CD8-positive, alpha-beta memory T cell (primary cell): ENCODE results near the gene CLNK. TPM values are rescaled to one million over a fixed set of nuclear protein-coding genes. Genes with fewer than 3 reads are reported as not detected.

Experiments used
- CTCF ChIA-PET: fragments of 350-600 bp; sonication (Branson Sonifier 250); formaldehyde crosslinking; loops from one replicate; lab custom pipeline; 2021; ENCODE audit warnings: antibody characterized with exemption; lab: Charles Lee
- POLR2A ChIA-PET: fragments of 350-600 bp; sonication (Branson Sonifier 250); formaldehyde crosslinking; loops from one replicate; lab custom pipeline; 2021; ENCODE audit warnings: antibody characterized with exemption; lab: Charles Lee
- DNase-seq, 5 donors: peaks; one replicate each; pipeline versions ENCODE4 v3.0.0 to v3.0.0-alpha.2; 2020 to 2022; ENCODE audit warnings: mixed read lengths in 1 of 5
- H3K27ac ChIP-seq: one replicate; pipeline ENCODE4 v1.7.0; 2013; ENCODE audit warnings: low read depth, mild to moderate bottlenecking, low read length, moderate library complexity
- H3K27me3 ChIP-seq: 2 replicates; pipeline ENCODE4 v1.7.0; 2013; ENCODE audit warnings: low read length, mild to moderate bottlenecking; ENCODE audit not compliant: insufficient read depth, poor library complexity, severe bottlenecking
- H3K36me3 ChIP-seq: 2 replicates; pipeline ENCODE4 v1.7.0; 2013; ENCODE audit warnings: mild to moderate bottlenecking, low read length, moderate library complexity; ENCODE audit not compliant: insufficient read depth
- H3K4me1 ChIP-seq: 2 replicates; pipeline ENCODE4 v1.7.0; 2013; ENCODE audit warnings: mild to moderate bottlenecking, low read length, moderate library complexity; ENCODE audit not compliant: insufficient read depth
- H3K4me3 ChIP-seq: 2 replicates; pipeline ENCODE4 v1.7.0; 2013; ENCODE audit warnings: mild to moderate bottlenecking, low read length
- H3K9me3 ChIP-seq: 2 replicates; pipeline ENCODE4 v1.7.0; 2013; ENCODE audit warnings: mild to moderate bottlenecking, low read length
- H3K27ac Mint-ChIP-seq, 8 donors: one replicate each; pipeline ENCODE4 v1.8.0; 2020 to 2021; ENCODE audit warnings: mixed read lengths in 8 of 8, mild to moderate bottlenecking in 6 of 8, inconsistent platforms in 3 of 8, moderate library complexity in 3 of 8
- H3K27me3 Mint-ChIP-seq, 2 donors: one replicate each; pipeline ENCODE4 v1.8.0; 2020 to 2021; ENCODE audit warnings: mixed read lengths in 2 of 2, mild to moderate bottlenecking in 1 of 2, moderate library complexity in 1 of 2
- H3K36me3 Mint-ChIP-seq, 3 donors: one replicate each; pipeline ENCODE4 v1.8.0; 2020 to 2021; ENCODE audit warnings: mixed read lengths in 3 of 3, inconsistent platforms in 1 of 3, mild to moderate bottlenecking in 1 of 3
- H3K4me1 Mint-ChIP-seq, 3 donors: one replicate each; pipeline ENCODE4 v1.8.0; 2020 to 2021; ENCODE audit warnings: mixed read lengths in 3 of 3, inconsistent platforms in 1 of 3, mild to moderate bottlenecking in 1 of 3
- H3K4me3 Mint-ChIP-seq, 7 donors: one replicate each; pipeline ENCODE4 v1.8.0; 2020 to 2021; ENCODE audit warnings: mixed read lengths in 7 of 7, mild to moderate bottlenecking in 6 of 7, moderate library complexity in 4 of 7, inconsistent platforms in 2 of 7
- H3K9me3 Mint-ChIP-seq, 5 donors: one replicate each; pipeline ENCODE4 v1.8.0; 2020 to 2022; ENCODE audit warnings: mixed read lengths in 5 of 5, mild to moderate bottlenecking in 3 of 5, moderate library complexity in 2 of 5, inconsistent platforms in 1 of 5
- polyA plus RNA-seq: library from polyadenylated mRNA; unstranded; fragments of 300-500 nt; fragmentation: Illumina TruSeq; gene quantifications from one replicate; pipeline ENCODE4 v1.2.3, GENCODE V29; 2021
- total RNA-seq, 2 experiments: library from RNA; stranded (reverse); gene quantifications; one replicate each; pipeline ENCODE4 v1.2.3, GENCODE V29; 2021

CLNK gene
- total and polyA plus RNA-seq, 3 experiments from 2014 or later: 0.11 to 0.31 TPM; not detected in 1

DNA sequence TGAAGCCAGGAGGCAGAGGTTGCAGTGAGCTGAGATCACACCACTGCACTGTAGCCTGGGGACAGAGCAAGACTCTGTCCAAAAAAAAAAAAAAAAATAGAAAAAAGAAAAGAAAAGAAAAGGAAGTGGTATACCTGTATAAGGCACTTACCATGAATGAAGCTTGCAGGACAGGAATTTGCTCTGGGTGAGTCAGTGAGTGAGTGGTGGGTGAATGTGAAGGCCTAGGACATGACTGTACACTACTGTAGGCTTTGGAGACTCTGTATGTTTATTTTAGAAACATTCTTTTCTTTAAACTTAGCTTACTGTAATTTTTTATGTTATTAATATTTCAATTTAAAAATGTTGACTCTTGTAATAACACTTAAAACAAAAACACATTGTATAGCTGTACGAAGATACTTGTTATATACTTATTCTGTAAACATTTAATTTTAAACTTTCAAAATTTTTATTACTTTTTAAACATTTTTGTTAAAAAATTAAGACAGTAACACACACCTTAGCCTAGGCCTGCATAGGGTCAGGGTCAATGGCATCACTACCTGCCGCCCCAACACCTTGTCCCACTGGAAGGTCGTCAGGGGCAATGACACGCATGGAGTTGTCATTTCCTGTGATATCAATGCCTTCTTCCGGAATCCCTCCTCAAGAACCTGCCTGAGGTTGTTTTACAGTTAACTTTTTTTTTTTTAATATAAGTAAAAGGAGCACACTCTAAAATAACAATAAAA, 78.7 kb downstream of the CLNK start:
- ChIA-PET POLR2A (no interaction called here), CTCF (interaction anchor here (1.4 kb wide), 1 partner anchor 12 kb away, joined by 3 read pairs; no protein-coding TSS in a partner anchor)
- Mint-ChIP-seq H3K36me3 (peaks cover 0 to 2% (median 0%) of the 10 kb centered on the region in 3 donors), H3K4me1 (no peaks in the 10 kb centered on the region), H3K27ac (no peak overlapping the region), H3K4me3 (no peak overlapping the region), H3K9me3 (no peaks in the 10 kb centered on the region), H3K27me3 (no peaks in the 10 kb centered on the region)
- no peak for DNase-seq
- Histone ChIP-seq H3K4me1 (no peaks in the 10 kb centered on the region), H3K27ac (no peak overlapping the region), H3K36me3 (no peaks in the 10 kb centered on the region), H3K9me3 (no peaks in the 10 kb centered on the region), H3K4me3 (no peak overlapping the region), H3K27me3 (no peaks in the 10 kb centered on the region)

DNA sequence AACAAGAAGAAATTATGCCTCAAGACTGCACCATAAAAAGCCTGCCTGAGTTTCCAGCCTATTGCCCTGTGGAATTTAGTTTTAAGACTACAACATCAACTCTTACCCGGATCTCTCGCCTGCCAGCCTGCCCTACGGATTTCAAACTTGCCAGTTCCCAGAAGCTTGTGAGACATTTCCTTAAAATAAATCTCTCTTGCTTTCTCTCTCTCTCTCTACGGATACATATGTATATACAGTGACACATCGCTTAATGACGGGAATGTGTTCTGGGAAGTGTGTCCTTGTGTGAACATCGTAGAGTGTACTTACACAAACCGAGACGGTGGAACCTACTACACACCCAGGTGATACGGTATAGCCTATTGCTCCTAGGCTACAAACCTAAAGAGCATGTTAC, 79.5 kb downstream of the CLNK start:
- no peaks in the 10 kb centered on the region for H3K9me3 ChIP-seq
- no peak for DNase-seq
- Mint-ChIP-seq H3K36me3 (peaks cover 0 to 2% (median 0%) of the 10 kb centered on the region in 3 donors), H3K9me3 (no peaks in the 10 kb centered on the region), H3K27ac (no peak overlapping the region), H3K4me3 (no peak overlapping the region), H3K4me1 (no peaks in the 10 kb centered on the region), H3K27me3 (peaks cover 0 to 3% of the 10 kb centered on the region in 2 donors)
- no peaks in the 10 kb centered on the region for H3K4me1 ChIP-seq
- POLR2A ChIA-PET: no interaction called here
- CTCF ChIA-PET: no interaction called here
- H3K4me3 ChIP-seq: no peak overlapping the region
- H3K27me3 ChIP-seq: no peaks in the 10 kb centered on the region
- no peaks in the 10 kb centered on the region for H3K36me3 ChIP-seq
- H3K27ac ChIP-seq: no peak overlapping the region

DNA sequence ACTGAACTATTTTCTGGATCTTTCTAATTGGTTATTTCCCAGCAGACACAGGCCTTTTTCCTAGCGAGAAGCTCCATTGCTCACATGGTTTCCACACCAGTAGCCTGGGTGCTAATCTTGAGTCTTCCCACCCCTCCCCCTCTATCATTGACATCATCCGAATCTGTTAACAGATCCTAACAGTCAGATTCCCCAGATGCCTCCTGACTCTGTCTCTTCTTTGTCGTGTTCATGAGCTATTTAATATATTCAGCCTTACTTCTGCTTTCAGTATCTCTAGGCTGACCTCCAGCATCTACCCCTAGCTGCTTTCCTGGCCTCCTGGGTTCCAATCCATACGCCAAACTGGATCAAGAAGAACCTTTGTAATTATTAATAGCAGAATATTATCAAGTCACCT, 85.0 kb downstream of the CLNK start:
- ChIA-PET POLR2A (no interaction called here), CTCF (no interaction called here)

DNA sequence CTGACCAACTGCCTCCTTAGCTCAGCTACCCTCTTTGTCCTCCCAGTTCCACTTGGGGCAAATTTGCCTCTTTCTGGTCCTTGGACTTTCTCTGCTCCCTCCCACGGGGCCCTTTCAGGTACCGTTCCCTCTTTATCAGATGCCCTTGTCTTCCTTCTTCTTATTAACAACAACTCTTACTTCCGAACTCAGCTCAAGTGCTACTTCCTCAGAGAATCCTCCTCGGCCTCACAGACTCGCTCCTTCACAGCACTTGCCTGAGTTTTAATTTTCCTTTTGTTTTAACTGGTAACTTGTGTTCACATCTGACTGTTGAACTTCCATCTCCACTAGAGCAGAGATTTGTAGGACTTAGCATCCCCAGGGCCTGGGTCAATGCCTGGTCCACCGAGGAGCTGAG, 85.7 kb downstream of the CLNK start:
- H3K27ac ChIP-seq: no peak overlapping the region
- H3K4me1 Mint-ChIP-seq: no peaks in the 10 kb centered on the region
- H3K9me3 Mint-ChIP-seq: no peaks in the 10 kb centered on the region
- H3K36me3 Mint-ChIP-seq: peaks cover 0 to 2% (median 0%) of the 10 kb centered on the region in 3 donors
- H3K4me3 Mint-ChIP-seq: no peak overlapping the region
- DNase-seq: no peak
- H3K36me3 ChIP-seq: no peaks in the 10 kb centered on the region
- peaks cover 5 to 6% of the 10 kb centered on the region in 2 donors for H3K27me3 Mint-ChIP-seq
- ChIA-PET POLR2A (no interaction called here), CTCF (no interaction called here)
- no peak overlapping the region for H3K27ac Mint-ChIP-seq
- no peaks in the 10 kb centered on the region for H3K4me1 ChIP-seq
- H3K4me3 ChIP-seq: no peak overlapping the region
- H3K9me3 ChIP-seq: no peaks in the 10 kb centered on the region
- H3K27me3 ChIP-seq: no peaks in the 10 kb centered on the region

More for the DNA sequence above, 85.0 kb downstream of the CLNK start:
- no peak overlapping the region for H3K4me3 ChIP-seq
- H3K36me3 ChIP-seq: no peaks in the 10 kb centered on the region
- H3K27me3 ChIP-seq: no peaks in the 10 kb centered on the region
- Mint-ChIP-seq H3K4me3 (no peak overlapping the region), H3K27ac (no peak overlapping the region), H3K4me1 (no peaks in the 10 kb centered on the region), H3K9me3 (no peaks in the 10 kb centered on the region), H3K27me3 (peaks cover 4 to 5% of the 10 kb centered on the region in 2 donors), H3K36me3 (peaks cover 0 to 2% (median 0%) of the 10 kb centered on the region in 3 donors)
- H3K9me3 ChIP-seq: no peaks in the 10 kb centered on the region
- no peak for DNase-seq
- no peak overlapping the region for H3K27ac ChIP-seq
- H3K4me1 ChIP-seq: no peaks in the 10 kb centered on the region

DNA sequence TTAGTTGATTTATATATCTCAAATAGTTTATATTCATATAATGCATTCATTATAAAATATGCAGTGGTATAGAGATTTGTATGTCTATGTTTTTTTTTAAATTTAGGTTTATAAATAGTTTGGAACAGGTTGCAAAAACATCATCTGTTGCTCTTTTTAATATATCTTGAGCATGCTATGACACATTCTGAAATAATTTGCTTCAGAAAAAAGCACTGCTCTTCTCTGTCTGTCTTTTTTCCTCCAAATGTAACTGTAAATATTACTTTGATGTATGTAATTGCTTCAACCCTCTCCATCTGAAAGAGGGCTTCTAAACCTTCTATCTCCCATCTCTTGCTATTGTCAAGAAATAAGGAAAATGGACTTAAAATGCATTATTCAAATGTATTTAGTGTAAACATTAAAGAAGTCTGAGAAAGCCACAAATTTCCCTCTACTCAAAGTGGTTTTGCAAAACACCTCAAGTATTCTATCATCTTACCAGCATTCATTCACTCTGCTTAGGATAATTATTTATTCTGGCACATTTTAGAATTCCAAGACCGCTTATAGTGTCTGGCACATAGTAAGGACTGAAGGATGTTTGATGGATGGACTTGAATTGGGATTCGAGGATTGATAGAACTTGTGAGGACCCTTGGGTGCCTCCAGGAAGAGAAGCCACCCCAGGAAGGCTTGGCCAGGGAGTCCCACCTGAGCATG, 87.8 kb downstream of the CLNK start:
- Mint-ChIP-seq H3K27ac (no peak overlapping the region), H3K4me3 (no peak overlapping the region), H3K9me3 (no peaks in the 10 kb centered on the region), H3K4me1 (no peaks in the 10 kb centered on the region), H3K27me3 (peaks cover 5 to 8% of the 10 kb centered on the region in 2 donors), H3K36me3 (no peaks in the 10 kb centered on the region)
- no peaks in the 10 kb centered on the region for H3K27me3 ChIP-seq
- H3K36me3 ChIP-seq: no peaks in the 10 kb centered on the region
- no peak overlapping the region for H3K27ac ChIP-seq
- DNase-seq: no peak
- H3K4me1 ChIP-seq: no peaks in the 10 kb centered on the region
- ChIA-PET POLR2A (no interaction called here), CTCF (no interaction called here)
- H3K9me3 ChIP-seq: no peaks in the 10 kb centered on the region
- no peak overlapping the region for H3K4me3 ChIP-seq

DNA sequence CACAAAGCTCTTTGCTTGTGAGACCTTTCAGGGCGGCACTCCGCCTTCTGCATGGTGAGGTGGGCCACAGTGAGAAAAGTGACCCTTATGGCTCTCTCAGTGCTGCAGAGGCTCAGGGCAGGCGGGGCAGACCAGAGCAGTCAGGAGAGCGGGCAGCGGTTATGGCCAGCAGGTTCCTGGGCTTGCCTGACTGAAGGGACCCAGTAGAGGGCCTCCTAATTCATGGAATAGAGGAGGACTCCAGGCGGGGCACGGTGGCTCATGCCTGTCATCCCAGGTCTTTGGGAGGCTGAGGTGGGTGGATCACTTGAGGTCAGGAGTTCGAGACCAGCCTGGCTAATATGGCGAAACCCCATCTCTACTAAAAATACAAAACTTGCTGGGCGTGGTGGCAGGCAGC, 91.4 kb downstream of the CLNK start:
- no peak overlapping the region for H3K4me3 ChIP-seq
- H3K36me3 ChIP-seq: no peaks in the 10 kb centered on the region
- peaks cover 20 to 29% (median 25%) of the 10 kb centered on the region in 3 donors for H3K4me1 Mint-ChIP-seq
- no peak overlapping the region for H3K27ac ChIP-seq
- ChIA-PET POLR2A (no interaction called here), CTCF (no interaction called here)
- no peaks in the 10 kb centered on the region for H3K9me3 Mint-ChIP-seq
- peak overlapping the region in 1 of 7 donors; percentile 42 for H3K4me3 Mint-ChIP-seq
- H3K9me3 ChIP-seq: no peaks in the 10 kb centered on the region
- H3K27ac Mint-ChIP-seq: no peak overlapping the region
- H3K4me1 ChIP-seq: peaks cover 19% of the 10 kb centered on the region
- no peak for DNase-seq
- H3K27me3 ChIP-seq: no peaks in the 10 kb centered on the region
- peaks cover 0 to 3% of the 10 kb centered on the region in 2 donors for H3K27me3 Mint-ChIP-seq
- H3K36me3 Mint-ChIP-seq: no peaks in the 10 kb centered on the region

DNA sequence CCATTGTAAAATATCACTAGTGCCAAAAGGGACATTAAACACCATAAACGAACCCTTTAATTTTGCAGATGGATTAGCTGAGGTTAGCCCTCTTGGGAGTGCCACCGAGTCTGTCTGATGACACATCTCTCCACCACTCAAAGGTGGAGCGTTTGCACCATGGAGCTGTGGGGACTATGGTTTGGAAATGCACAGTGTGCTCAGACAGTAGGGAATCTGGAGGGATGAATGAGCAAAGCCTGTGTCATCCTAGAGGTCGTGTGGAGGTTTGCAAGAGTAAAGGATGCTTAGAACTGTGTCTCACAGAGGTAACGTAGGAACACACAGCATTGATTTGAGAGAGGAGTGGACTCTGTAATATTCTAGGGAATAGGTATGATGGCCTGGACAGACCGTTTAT, 93.7 kb downstream of the CLNK start:
- H3K4me1 Mint-ChIP-seq: peaks cover 28 to 38% (median 35%) of the 10 kb centered on the region in 3 donors
- no peak overlapping the region for H3K4me3 Mint-ChIP-seq
- POLR2A ChIA-PET: no interaction called here
- Histone ChIP-seq H3K9me3 (no peaks in the 10 kb centered on the region), H3K27ac (no peak overlapping the region), H3K36me3 (no peaks in the 10 kb centered on the region), H3K4me3 (no peak overlapping the region), H3K27me3 (no peaks in the 10 kb centered on the region), H3K4me1 (peaks cover 26% of the 10 kb centered on the region)
- no peak for DNase-seq
- no peak overlapping the region for H3K27ac Mint-ChIP-seq
- peaks cover 0 to 3% of the 10 kb centered on the region in 2 donors for H3K27me3 Mint-ChIP-seq
- no peaks in the 10 kb centered on the region for H3K36me3 Mint-ChIP-seq
- CTCF ChIA-PET: no interaction called here
- H3K9me3 Mint-ChIP-seq: no peaks in the 10 kb centered on the region

DNA sequence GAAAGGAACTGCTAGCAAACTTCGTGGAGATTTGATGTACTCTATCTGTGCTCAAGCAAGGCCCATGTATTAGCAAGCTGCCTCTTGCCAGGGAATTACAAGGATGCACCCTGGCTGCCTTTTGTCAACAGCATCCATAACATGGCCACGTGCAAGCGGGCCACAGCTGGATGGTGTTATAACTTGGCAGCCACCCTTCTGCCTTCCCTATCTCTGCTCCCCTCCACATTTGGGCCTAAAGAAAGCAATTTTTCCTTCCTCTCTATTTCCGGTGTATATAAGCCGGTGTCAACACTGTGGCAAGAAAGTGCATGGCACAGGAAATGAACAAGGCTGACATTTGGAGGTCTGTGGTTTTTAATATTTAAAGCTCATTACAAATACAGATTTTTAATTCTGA, 94.8 kb downstream of the CLNK start:
- Mint-ChIP-seq H3K4me1 (peaks cover 28 to 41% (median 35%) of the 10 kb centered on the region in 3 donors), H3K27ac (peak overlapping the region in 1 of 8 donors; percentile 36), H3K9me3 (no peaks in the 10 kb centered on the region), H3K27me3 (peaks cover 0 to 3% of the 10 kb centered on the region in 2 donors), H3K36me3 (no peaks in the 10 kb centered on the region), H3K4me3 (peak overlapping the region in 4 of 7 donors; percentile 12 to 28 (median 24))
- DNase-seq: peak in 1 of 5 donors; percentile 2
- POLR2A ChIA-PET: no interaction called here
- CTCF ChIA-PET: no interaction called here
- no peaks in the 10 kb centered on the region for H3K36me3 ChIP-seq
- H3K9me3 ChIP-seq: no peaks in the 10 kb centered on the region
- no peak overlapping the region for H3K27ac ChIP-seq
- no peaks in the 10 kb centered on the region for H3K27me3 ChIP-seq
- H3K4me1 ChIP-seq: peaks cover 26% of the 10 kb centered on the region
- H3K4me3 ChIP-seq: no peak overlapping the region
